ENCODE results near the gene OLA1.

DNA sequence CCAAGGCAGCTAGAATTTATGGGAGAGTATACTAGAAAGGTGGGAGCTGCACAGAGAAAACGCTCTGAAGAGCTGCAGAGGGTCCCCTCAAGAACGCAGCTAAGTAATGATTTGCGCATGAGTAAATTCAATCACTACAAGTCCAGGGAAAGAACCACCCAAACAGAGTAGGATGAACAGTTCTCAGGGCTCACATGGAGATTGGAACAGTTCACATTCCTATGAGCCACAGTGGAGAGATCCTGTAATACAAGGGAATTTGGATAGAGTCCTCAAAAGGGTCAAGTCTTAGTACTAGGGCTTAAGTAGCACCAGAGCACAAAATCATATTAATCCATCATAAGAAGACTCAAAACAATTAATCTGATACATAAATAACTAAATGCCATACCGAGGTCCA is 12.7 kb downstream of the OLA1 start:
- TF ChIP-seq REST (IDR thresholded peaks at IDR 0.05; ENCODE audit: borderline replicate concordance) (no peak), REST (CRISPR knock-in tag; IDR thresholded peaks at IDR 0.05; ENCODE audit: low read depth) (no peak), SMARCC2 (IDR thresholded peaks at IDR 0.05; ENCODE audit: low read depth) (no peak), MXI1 (IDR thresholded peaks at IDR 0.05; ENCODE audit: low read depth, low read length) (no peak), TCF7 (IDR thresholded peaks at IDR 0.05; ENCODE audit: borderline replicate concordance) (no peak), ZNF175 (CRISPR knock-in tag; IDR thresholded peaks at IDR 0.05; ENCODE audit: low read depth) (no peak), NR2F6 (CRISPR knock-in tag; IDR thresholded peaks at IDR 0.05) (no peak), RNF2 (IDR thresholded peaks at IDR 0.05) (no peak), SREBF2 (CRISPR knock-in tag; IDR thresholded peaks at IDR 0.05) (no peak), NFATC3 (IDR thresholded peaks at IDR 0.05) (no peak), SP1 (CRISPR knock-in tag; IDR thresholded peaks at IDR 0.05) (no peak), USF1 (CRISPR knock-in tag; IDR thresholded peaks at IDR 0.05) (no peak), ATF1 (CRISPR knock-in tag; IDR thresholded peaks at IDR 0.05) (no peak), ATF1 (tag; IDR thresholded peaks at IDR 0.05) (no peak)
- TF ChIP-seq, protein P1, sequence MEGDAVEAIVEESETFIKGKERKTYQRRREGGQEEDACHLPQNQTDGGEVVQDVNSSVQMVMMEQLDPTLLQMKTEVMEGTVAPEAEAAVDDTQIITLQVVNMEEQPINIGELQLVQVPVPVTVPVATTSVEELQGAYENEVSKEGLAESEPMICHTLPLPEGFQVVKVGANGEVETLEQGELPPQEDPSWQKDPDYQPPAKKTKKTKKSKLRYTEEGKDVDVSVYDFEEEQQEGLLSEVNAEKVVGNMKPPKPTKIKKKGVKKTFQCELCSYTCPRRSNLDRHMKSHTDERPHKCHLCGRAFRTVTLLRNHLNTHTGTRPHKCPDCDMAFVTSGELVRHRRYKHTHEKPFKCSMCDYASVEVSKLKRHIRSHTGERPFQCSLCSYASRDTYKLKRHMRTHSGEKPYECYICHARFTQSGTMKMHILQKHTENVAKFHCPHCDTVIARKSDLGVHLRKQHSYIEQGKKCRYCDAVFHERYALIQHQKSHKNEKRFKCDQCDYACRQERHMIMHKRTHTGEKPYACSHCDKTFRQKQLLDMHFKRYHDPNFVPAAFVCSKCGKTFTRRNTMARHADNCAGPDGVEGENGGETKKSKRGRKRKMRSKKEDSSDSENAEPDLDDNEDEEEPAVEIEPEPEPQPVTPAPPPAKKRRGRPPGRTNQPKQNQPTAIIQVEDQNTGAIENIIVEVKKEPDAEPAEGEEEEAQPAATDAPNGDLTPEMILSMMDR (IDR thresholded peaks at IDR 0.05 in 2 of 3, conservative IDR thresholded peaks at IDR 0.05 in 1 of 3; ENCODE audit: insufficient read depth in 2 of 3, low read depth in 1 of 3, low read length in 3 of 3), result no peak
- TF ChIP-seq, protein P2, sequence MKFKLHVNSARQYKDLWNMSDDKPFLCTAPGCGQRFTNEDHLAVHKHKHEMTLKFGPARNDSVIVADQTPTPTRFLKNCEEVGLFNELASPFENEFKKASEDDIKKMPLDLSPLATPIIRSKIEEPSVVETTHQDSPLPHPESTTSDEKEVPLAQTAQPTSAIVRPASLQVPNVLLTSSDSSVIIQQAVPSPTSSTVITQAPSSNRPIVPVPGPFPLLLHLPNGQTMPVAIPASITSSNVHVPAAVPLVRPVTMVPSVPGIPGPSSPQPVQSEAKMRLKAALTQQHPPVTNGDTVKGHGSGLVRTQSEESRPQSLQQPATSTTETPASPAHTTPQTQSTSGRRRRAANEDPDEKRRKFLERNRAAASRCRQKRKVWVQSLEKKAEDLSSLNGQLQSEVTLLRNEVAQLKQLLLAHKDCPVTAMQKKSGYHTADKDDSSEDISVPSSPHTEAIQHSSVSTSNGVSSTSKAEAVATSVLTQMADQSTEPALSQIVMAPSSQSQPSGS (CRISPR knock-in tag; IDR thresholded peaks at IDR 0.05), result no peak

All from K562 (cell line).